GM19193 (cell line): ENCODE measurements around the gene ATOH1.

Experiments used
- POLR2A ChIP-seq: IDR thresholded peaks from 4 replicates; pipeline ENCODE4 v1.6.1; 2011; ENCODE audit not compliant: insufficient read depth, insufficient read length; ENCODE audit errors: extremely low read depth

The ATOH1 gene

GRCh38 chr4:93828332-93828994 lies at the start of gene ATOH1:
Gene ATOH1 (plus strand): TSS chr4:93828753. CDS start chr4:93828927, 174 bp downstream.
- TF ChIP-seq POLR2A, result no peak

GRCh38 chr4:93779228-93779627 lies 49.3 kb upstream of the ATOH1 start:
- TF ChIP-seq POLR2A, result no peak

- TF ChIP-seq POLR2A, result no peak
Measured at GRCh38 chr4:93780080-93780479, 48.5 kb upstream of the ATOH1 start.

- TF ChIP-seq POLR2A, result no peak
Measured at GRCh38 chr4:93781198-93781597, 47.4 kb upstream of the ATOH1 start.

- TF ChIP-seq POLR2A, result no peak
Measured at GRCh38 chr4:93786149-93786548, 42.4 kb upstream of the ATOH1 start.

GRCh38 chr4:93788712-93789111 lies 39.8 kb upstream of the ATOH1 start:
- no peak for TF ChIP-seq POLR2A

GRCh38 chr4:93791570-93792195 lies 36.9 kb upstream of the ATOH1 start:
- TF ChIP-seq POLR2A, result no peak

GRCh38 chr4:93802045-93802444 lies 26.5 kb upstream of the ATOH1 start:
- TF ChIP-seq POLR2A, result no peak

- no peak for TF ChIP-seq POLR2A
Measured at GRCh38 chr4:93809773-93810172, 18.8 kb upstream of the ATOH1 start.

GRCh38 chr4:93810340-93810992 lies 18.1 kb upstream of the ATOH1 start:
- no peak for TF ChIP-seq POLR2A

GRCh38 chr4:93813092-93813491 lies 15.5 kb upstream of the ATOH1 start:
- no peak for TF ChIP-seq POLR2A

GRCh38 chr4:93814141-93814540 lies 14.4 kb upstream of the ATOH1 start:
- TF ChIP-seq POLR2A, result no peak

GRCh38 chr4:93814722-93815121 lies 13.8 kb upstream of the ATOH1 start:
- TF ChIP-seq POLR2A, result no peak

GRCh38 chr4:93825551-93826216 lies 2.9 kb upstream of the ATOH1 start:
- TF ChIP-seq POLR2A, result no peak

- TF ChIP-seq POLR2A, result no peak
Measured at GRCh38 chr4:93827272-93827947, 1.1 kb upstream of the ATOH1 start.
